H1 (cell line): ENCODE results near the gene CRAT. TPM values are rescaled to one million over a fixed set of nuclear protein-coding genes. Genes with fewer than 3 reads are reported as not detected.

Experiments used
- CTCF ChIA-PET: fragments of 300-600 bp; sonication (Branson Sonifier 250); formaldehyde crosslinking; loops from one replicate; lab custom pipeline; 2021; ENCODE audit not compliant: partially characterized antibody; lab: Charles Lee
- POLR2A ChIA-PET: fragments of 300-600 bp; sonication (Branson Sonifier 250); formaldehyde crosslinking; loops from one replicate; lab custom pipeline; 2021; ENCODE audit warnings: inconsistent platforms; ENCODE audit not compliant: partially characterized antibody; lab: Charles Lee
- DNase-seq, 2 experiments: peaks; one replicate each; pipeline versions ENCODE4 v3.0.0 to v3.0.0-alpha.2; 2010 to 2022; ENCODE audit warnings: low spot score in 2 of 2, low read depth in 1 of 2, mixed read lengths in 1 of 2
- FAIRE-seq: peaks from 2 replicates; lab custom pipeline; 2011; peaks lifted over from hg19 to GRCh38; lab: Jason Lieb, UNC
- H2AFZ ChIP-seq: 2 replicates; pipeline ENCODE4 v1.8.1; 2012; ENCODE audit warnings: low read length, inconsistent platforms
- H2AK5ac ChIP-seq: 2 replicates; pipeline ENCODE4 v1.6.1; 2013; ENCODE audit warnings: low read depth, low read length
- H2BK120ac ChIP-seq: replicated peaks from 2 replicates; pipeline ENCODE3; 2013; ENCODE audit warnings: low read depth, low read length, inconsistent platforms
- H2BK12ac ChIP-seq: 2 replicates; pipeline ENCODE4 v1.6.1; 2013; ENCODE audit warnings: low read depth, low read length
- H2BK15ac ChIP-seq: 2 replicates; pipeline ENCODE4 v1.6.1; 2013; ENCODE audit warnings: low read length
- H2BK20ac ChIP-seq: 2 replicates; pipeline ENCODE4 v1.6.1; 2013; ENCODE audit warnings: low read length
- H2BK5ac ChIP-seq: 2 replicates; pipeline ENCODE4 v1.6.1; 2013; ENCODE audit warnings: low read depth, low read length
- H3K14ac ChIP-seq: 2 replicates; pipeline ENCODE4 v1.6.1; 2013; ENCODE audit warnings: inconsistent platforms; ENCODE audit not compliant: insufficient read length
- H3K18ac ChIP-seq: 2 replicates; pipeline ENCODE4 v1.6.1; 2013; ENCODE audit warnings: low read length; ENCODE audit errors: extremely low read depth
- H3K23ac ChIP-seq: 2 replicates; pipeline ENCODE4 v1.6.1; 2013; ENCODE audit warnings: inconsistent platforms; ENCODE audit not compliant: insufficient read length
- H3K23me2 ChIP-seq: 2 replicates; pipeline ENCODE4 v1.6.1; 2013; ENCODE audit warnings: low read depth, low read length
- H3K27ac ChIP-seq: 2 replicates; pipeline ENCODE4 v1.6.1; 2011; ENCODE audit warnings: low read depth, low read length, inconsistent platforms
- H3K27me3 ChIP-seq, 4 experiments: replicated peaks in 1 of 4; 1 replicate in 1 of 4; 2 replicates in 3 of 4; pipeline versions ENCODE4 v1.6.1 to v1.8.1; 2011 to 2013; ENCODE audit warnings: low read length in 3 of 4, mild to moderate bottlenecking in 3 of 4, inconsistent platforms in 2 of 4, mixed read lengths in 2 of 4, moderate library complexity in 1 of 4; ENCODE audit not compliant: control insufficient read depth in 3 of 4, insufficient read depth in 3 of 4; ENCODE audit errors: extremely low read depth in 1 of 4
- H3K36me3 ChIP-seq, 4 experiments: 2 replicates each; pipeline versions ENCODE4 v1.6.1 to v1.8.1; 2011 to 2013; ENCODE audit warnings: mild to moderate bottlenecking in 4 of 4, low read length in 3 of 4, moderate library complexity in 2 of 4, control low read depth in 1 of 4, inconsistent platforms in 1 of 4; ENCODE audit not compliant: insufficient read depth in 4 of 4, control insufficient read depth in 2 of 4
- H3K4ac ChIP-seq: replicated peaks from 2 replicates; pipeline ENCODE3; 2013; ENCODE audit warnings: low read length, low read depth, mixed read lengths, inconsistent platforms; ENCODE audit not compliant: insufficient read length
- H3K4me1 ChIP-seq, 4 experiments: replicated peaks in 1 of 4; 1 replicate in 1 of 4; 2 replicates in 3 of 4; pipeline versions ENCODE4 v1.6.1 to v1.8.1; 2011 to 2013; ENCODE audit warnings: low read length in 3 of 4, inconsistent platforms in 2 of 4, mixed read lengths in 1 of 4; ENCODE audit not compliant: insufficient read depth in 4 of 4, control insufficient read depth in 3 of 4
- H3K4me2 ChIP-seq, 2 experiments: 2 replicates each; pipeline versions ENCODE4 v1.6.1 to v1.8.1; 2011 to 2013; ENCODE audit warnings: low read depth in 2 of 2, low read length in 2 of 2, control low read depth in 1 of 2, inconsistent platforms in 1 of 2, mild to moderate bottlenecking in 1 of 2; ENCODE audit not compliant: insufficient read depth in 1 of 2
- H3K4me3 ChIP-seq, 4 experiments: fragments of 200-600, 300-600 bp in 1 of 4; sonication (generic), shearing (Covaris generic), sonication (Bioruptor Twin) in 1 of 4; 2 replicates each; pipeline versions ENCODE4 v1.5.1 to v1.8.1; 2011 to 2016; ENCODE audit warnings: low read length in 4 of 4, low read depth in 3 of 4, control low read depth in 2 of 4, inconsistent platforms in 2 of 4, mild to moderate bottlenecking in 2 of 4, mixed read lengths in 1 of 4, moderate library complexity in 1 of 4; ENCODE audit not compliant: insufficient read depth in 2 of 4; ENCODE audit errors: extremely low read depth in 1 of 4
- H3K56ac ChIP-seq: replicated peaks from 2 replicates; pipeline ENCODE3; 2013; ENCODE audit warnings: low read depth, mild to moderate bottlenecking, mixed read lengths, low read length, inconsistent platforms; ENCODE audit not compliant: insufficient read length
- H3K79me1 ChIP-seq: 2 replicates; pipeline ENCODE4 v1.6.1; 2013; ENCODE audit warnings: low read depth, low read length, control low read depth
- H3K79me2 ChIP-seq, 2 experiments: 2 replicates each; pipeline versions ENCODE4 v1.6.1 to v1.8.1; 2012 to 2013; ENCODE audit warnings: low read length in 2 of 2, mild to moderate bottlenecking in 2 of 2, inconsistent platforms in 1 of 2; ENCODE audit not compliant: insufficient read depth in 2 of 2, control insufficient read depth in 1 of 2
- H3K9ac ChIP-seq, 4 experiments: replicated peaks in 1 of 4; 1 replicate in 1 of 4; 2 replicates in 3 of 4; pipeline versions ENCODE4 v1.6.1 to v1.8.1; 2011 to 2013; ENCODE audit warnings: low read depth in 3 of 4, low read length in 3 of 4, control low read depth in 2 of 4, mild to moderate bottlenecking in 2 of 4, moderate library complexity in 2 of 4, inconsistent platforms in 1 of 4; ENCODE audit errors: extremely low read depth in 1 of 4
- H3K9me3 ChIP-seq, 2 experiments: 2 replicates each; pipeline versions ENCODE4 v1.6.1 to v1.8.1; 2012 to 2013; ENCODE audit warnings: mild to moderate bottlenecking in 2 of 2, moderate library complexity in 2 of 2, control low read depth in 1 of 2, inconsistent platforms in 1 of 2, low read depth in 1 of 2, low read length in 1 of 2, mixed read lengths in 1 of 2; ENCODE audit not compliant: insufficient read depth in 2 of 2
- H4K20me1 ChIP-seq, 2 experiments: replicated peaks in 1 of 2; 2 replicates each; pipeline versions ENCODE3 to v1.8.1; 2011 to 2013; ENCODE audit warnings: inconsistent platforms in 2 of 2, low read length in 2 of 2, mild to moderate bottlenecking in 1 of 2; ENCODE audit not compliant: insufficient read depth in 2 of 2, control insufficient read depth in 1 of 2
- H4K5ac ChIP-seq: 2 replicates; pipeline ENCODE4 v1.6.1; 2013; ENCODE audit warnings: low read length, low read depth, mixed read lengths, inconsistent platforms; ENCODE audit not compliant: insufficient read length
- H4K8ac ChIP-seq: 2 replicates; pipeline ENCODE4 v1.8.0; 2013; ENCODE audit warnings: mild to moderate bottlenecking, moderate library complexity, low read length, inconsistent platforms; ENCODE audit not compliant: insufficient read depth; ENCODE audit errors: extremely low read depth
- H4K91ac ChIP-seq: replicated peaks from 2 replicates; pipeline ENCODE3; 2013; ENCODE audit warnings: low read length, mixed read lengths, inconsistent platforms; ENCODE audit not compliant: insufficient read length
- BACH1 ChIP-seq: IDR thresholded peaks from 2 replicates; pipeline ENCODE4 v1.6.1; 2012; ENCODE audit warnings: low read length, improper control_type of control experiment
- CHD1 ChIP-seq: IDR thresholded peaks from 2 replicates; pipeline ENCODE4 v1.6.1; 2012; ENCODE audit warnings: low read depth, low read length, improper control_type of control experiment
- CTBP2 ChIP-seq: IDR thresholded peaks from 2 replicates; pipeline ENCODE4 v1.7.0; 2011; ENCODE audit warnings: borderline replicate concordance, mild to moderate bottlenecking, moderate library complexity, mixed read lengths, low read length; ENCODE audit not compliant: insufficient read depth, insufficient read length
- EP300 ChIP-seq, 2 experiments: IDR thresholded peaks; 1 replicate in 1 of 2; 2 replicates in 1 of 2; pipeline ENCODE4 v1.6.1; 2011 to 2012; ENCODE audit warnings: low read depth in 2 of 2, low read length in 2 of 2, mild to moderate bottlenecking in 2 of 2, borderline replicate concordance in 1 of 2, inconsistent platforms in 1 of 2, moderate library complexity in 1 of 2
- PHF8 ChIP-seq: fragments of 200-600 bp; sonication (generic); conservative IDR thresholded peaks from 2 replicates; pipeline ENCODE4 v1.7.1; 2012; ENCODE audit warnings: low read depth, mild to moderate bottlenecking, inconsistent platforms, low read length, moderate library complexity
- POLR2A ChIP-seq, 2 experiments: IDR thresholded peaks; 1 replicate in 1 of 2; 2 replicates in 1 of 2; pipeline ENCODE4 v1.6.1; 2011; ENCODE audit warnings: low read depth in 2 of 2, low read length in 2 of 2, mild to moderate bottlenecking in 2 of 2; ENCODE audit errors: control extremely low read depth in 1 of 2
- POU5F1 ChIP-seq: IDR thresholded peaks from 2 replicates; pipeline ENCODE4 v1.6.1; 2011; ENCODE audit warnings: low read depth, mild to moderate bottlenecking, low read length, moderate library complexity
- TAF1 ChIP-seq: IDR thresholded peaks from 2 replicates; pipeline ENCODE4 v1.6.1; 2011; ENCODE audit warnings: mild to moderate bottlenecking, low read depth, low read length
- TAF7 ChIP-seq: optimal IDR thresholded peaks from 2 replicates; pipeline ENCODE3; 2011; ENCODE audit warnings: low read depth, mild to moderate bottlenecking, inconsistent platforms, low read length, moderate library complexity, borderline replicate concordance
- YY1 ChIP-seq: IDR thresholded peaks from 2 replicates; pipeline ENCODE4 v1.6.1; 2011; ENCODE audit warnings: low read depth, mild to moderate bottlenecking, low read length
- ZNF274 ChIP-seq: IDR thresholded peaks from 2 replicates; pipeline ENCODE4 v1.7.0; 2012; ENCODE audit warnings: low read length, borderline replicate concordance; ENCODE audit errors: extremely low read depth
- WGBS, 2 experiments: shearing (Covaris generic) in 1 of 2; methylation state at CpG; one replicate each; pipeline versions ENCODE4 v1.1.6 to v1.1.7; 2013 to 2015; ENCODE audit warnings: low lambda C conversion rate in 2 of 2, mixed read lengths in 2 of 2, inconsistent platforms in 1 of 2, low coverage in 1 of 2, missing lambda C conversion rate in 1 of 2; ENCODE audit not compliant: insufficient replicate concordance in 2 of 2, insufficient coverage in 1 of 2, insufficient read length in 1 of 2; ENCODE audit errors: extremely low coverage in 1 of 2, missing lambda C conversion rate in 1 of 2; 5-methylcytosine and 5-hydroxymethylcytosine counted together
- polyA plus RNA-seq, 7 experiments: library from polyadenylated mRNA; depleted of rRNA in 3 of 7; stranded (reverse) in 5 of 7; unstranded in 2 of 7; fragments of >200 nt in 5 of 7; fragments of 200-250 nt in 2 of 7; gene quantifications; 1 replicate in 5 of 7; 2 replicates in 1 of 7; 4 replicates in 1 of 7; pipeline versions ENCODE4 v1.2.1 to v1.2.3, GENCODE V29; 2011 to 2013; ENCODE audit warnings: missing spikeins in 2 of 7, mixed read lengths in 2 of 7
- total RNA-seq: library from RNA; stranded (reverse); fragmentation: NEBNext Ultra II Directional; extraction: Animal tissue kit (Norgen Biotek cat#: 25700); gene quantifications from 2 replicates; pipeline ENCODE4 v1.2.1, GENCODE V29; 2021

Gene CRAT
- total and polyA plus RNA-seq, 2 of the 8 experiments (the other 6 are each of a cell fraction or from before 2014, with no cell fraction given): 8.2 to 17.3 TPM

DNA sequence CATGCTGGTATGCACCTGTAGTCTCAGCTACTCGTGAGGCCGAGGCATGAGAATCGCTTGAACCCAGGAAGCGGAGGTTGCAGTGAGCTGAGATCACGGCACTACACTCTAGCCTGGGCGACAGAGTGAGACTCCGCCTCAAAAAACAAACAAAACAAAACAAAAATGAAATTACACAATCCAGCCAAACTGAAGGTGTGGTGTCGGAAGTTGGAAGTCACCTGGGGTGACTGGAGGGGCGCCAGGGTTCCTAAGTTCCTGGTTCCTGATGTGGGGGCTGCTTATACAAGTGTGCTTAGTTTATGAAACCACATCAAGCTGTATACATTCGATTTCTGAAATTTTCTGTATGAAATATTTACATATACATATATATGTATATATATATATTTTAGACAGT, 33.4 kb downstream of the CRAT start:
- Histone ChIP-seq H3K36me3 (no peaks in the 10 kb centered on the region), H3K4ac (no peak overlapping the region), H3K14ac (no peak overlapping the region), H2BK120ac (no peak overlapping the region), H2BK5ac (no peak overlapping the region), H3K27ac (no peak overlapping the region), H4K5ac (no peak overlapping the region), H2BK12ac (no peak overlapping the region), H4K8ac (no peak overlapping the region), H3K4me1 (peaks cover 2 to 10% (median 6%) of the 10 kb centered on the region in 4 experiments), H2BK20ac (no peak overlapping the region), H3K27me3 (no peaks in the 10 kb centered on the region), H2BK15ac (no peak overlapping the region), H4K20me1 (peaks cover 4 to 5% of the 10 kb centered on the region in 2 experiments), H3K18ac (no peak overlapping the region), H3K79me2 (peaks cover 5 to 20% of the 10 kb centered on the region in 2 experiments; a peak in 3 of 4 replicates), H3K4me2 (no peak overlapping the region), H2AFZ (no peak overlapping the region), H3K56ac (no peak overlapping the region), H3K23ac (no peak overlapping the region), H3K79me1 (peaks cover 5% of the 10 kb centered on the region), H3K9ac (no peak overlapping the region), H3K9me3 (no peaks in the 10 kb centered on the region), H3K4me3 (no peak overlapping the region), H4K91ac (no peak overlapping the region), H3K23me2 (peaks cover 8% of the 10 kb centered on the region), H2AK5ac (no peak overlapping the region)
- FAIRE-seq (no peak), DNase-seq (no peak)
- 89% methylated on average over 10 of the region's 10 CpGs; no CpG with 5 or more reads in 1 of the 2 experiments for WGBS, 2 experiments
- ChIA-PET POLR2A (interaction anchor here (0.9 kb wide), 1 partner anchor 24 kb away, joined by 3 read pairs; no protein-coding TSS in a partner anchor), CTCF (interaction anchor here (1.4 kb wide), 1 partner anchor 10 kb away, joined by 3 read pairs; no protein-coding TSS in a partner anchor)
- TF ChIP-seq EP300 (IDR thresholded peaks at IDR 0.05; ENCODE audit: borderline replicate concordance in 1 of 2, low read depth in 2 of 2, low read length in 2 of 2) (no peak), BACH1 (no peak), TAF1 (no peak), CTBP2 (no peak), CHD1 (no peak), YY1 (no peak), TAF7 (no peak), POU5F1 (no peak), POLR2A (IDR thresholded peaks at IDR 0.05; ENCODE audit: control extremely low read depth in 1 of 2, low read depth in 2 of 2, low read length in 2 of 2) (no peak), ZNF274 (no peak), PHF8 (no peak)
